GM12878 (cell line): ENCODE data around the gene NFKBIA. TPM values are rescaled to one million over a fixed set of nuclear protein-coding genes. Genes with fewer than 3 reads are reported as not detected.
A peak's percentile ranks its signal among the peaks of the same experiment; 100 is the strongest.

ENCODE experiments used
- BHLHE40 ChIP-seq, 2 experiments: fragments of 450-650 bp in 1 of 2; IDR thresholded peaks; 2 replicates each; pipeline ENCODE4 v1.6.1; 2011 to 2017; ENCODE audit warnings: low read depth in 2 of 2, borderline replicate concordance in 1 of 2, improper control_type of control experiment in 1 of 2, low read length in 1 of 2, mild to moderate bottlenecking in 1 of 2
- CBX5 ChIP-seq: sonication (generic); IDR thresholded peaks from 2 replicates; pipeline ENCODE4 v1.6.1; 2016; ENCODE audit warnings: low read depth, moderate library complexity, mild to moderate bottlenecking, inconsistent platforms
- CEBPB ChIP-seq, 2 experiments: fragments of 150-350 bp in 1 of 2; IDR thresholded peaks; 2 replicates each; pipeline ENCODE4 v1.6.1; 2012 to 2014; ENCODE audit warnings: low read depth in 2 of 2, low read length in 2 of 2, borderline replicate concordance in 1 of 2, inconsistent platforms in 1 of 2
- CHD2 ChIP-seq: IDR thresholded peaks from 2 replicates; pipeline ENCODE4 v1.6.1; 2011; ENCODE audit warnings: low read depth, low read length, improper control_type of control experiment, borderline replicate concordance
- EED ChIP-seq: sonication (generic); IDR thresholded peaks from 2 replicates; pipeline ENCODE4 v1.6.1; 2016; ENCODE audit warnings: antibody characterized with exemption, low read depth
- FOXK2 ChIP-seq: fragments of 450-650 bp; IDR thresholded peaks from 2 replicates; pipeline ENCODE4 v1.6.1; 2017; ENCODE audit warnings: mild to moderate bottlenecking, moderate library complexity
- IKZF2 ChIP-seq, 2 experiments: fragments of 450-650 bp; IDR thresholded peaks; 2 replicates each; pipeline ENCODE4 v1.6.1; 2017; ENCODE audit warnings: mild to moderate bottlenecking in 2 of 2, moderate library complexity in 2 of 2
- MTA3 ChIP-seq: IDR thresholded peaks from 2 replicates; pipeline ENCODE4 v1.6.1; 2012; ENCODE audit warnings: low read length, inconsistent platforms, borderline replicate concordance
- NBN ChIP-seq: fragments of 450-650 bp; IDR thresholded peaks from 2 replicates; pipeline ENCODE4 v1.6.1; 2016
- NFYA ChIP-seq: IDR thresholded peaks from 2 replicates; pipeline ENCODE4 v1.6.1; 2011; ENCODE audit warnings: low read depth, mild to moderate bottlenecking, low read length, improper control_type of control experiment, borderline replicate concordance
- NKRF ChIP-seq: fragments of 450-650 bp; conservative IDR thresholded peaks from 2 replicates; pipeline ENCODE4 v1.6.1; 2017; ENCODE audit warnings: mild to moderate bottlenecking, moderate library complexity
- NR2C2 ChIP-seq: IDR thresholded peaks from 2 replicates; pipeline ENCODE4 v1.6.1; 2011; ENCODE audit warnings: borderline replicate concordance, low read depth; ENCODE audit not compliant: control insufficient read depth, insufficient read length
- NRF1 ChIP-seq: conservative IDR thresholded peaks from 2 replicates; pipeline ENCODE4 v1.6.1; 2011; ENCODE audit warnings: mild to moderate bottlenecking, low read depth, low read length, improper control_type of control experiment
- RAD21 ChIP-seq: IDR thresholded peaks from 2 replicates; pipeline ENCODE4 v1.6.1; 2011; ENCODE audit warnings: mild to moderate bottlenecking, low read depth, low read length, moderate library complexity; ENCODE audit not compliant: insufficient read depth
- SMARCA5 ChIP-seq: fragments of 450-650 bp; IDR thresholded peaks from 2 replicates; pipeline ENCODE4 v1.6.1; 2017; ENCODE audit warnings: mild to moderate bottlenecking
- SREBF1 ChIP-seq: IDR thresholded peaks from 2 replicates; pipeline ENCODE4 v1.6.1; 2012; ENCODE audit warnings: mild to moderate bottlenecking, low read length
- STAT3 ChIP-seq: IDR thresholded peaks from 2 replicates; pipeline ENCODE4 v1.6.1; 2011; ENCODE audit warnings: low read depth, low read length, improper control_type of control experiment
- TAF1 ChIP-seq: IDR thresholded peaks from 2 replicates; pipeline ENCODE4 v1.6.1; 2011; ENCODE audit warnings: mild to moderate bottlenecking, low read depth, low read length, borderline replicate concordance
- TARDBP ChIP-seq: IDR thresholded peaks from 2 replicates; pipeline ENCODE4 v1.6.1; 2016; ENCODE audit warnings: borderline replicate concordance
- TBL1XR1 ChIP-seq: IDR thresholded peaks from 2 replicates; pipeline ENCODE4 v1.6.1; 2012; ENCODE audit warnings: low read depth, low read length, improper control_type of control experiment
- TCF12 ChIP-seq: IDR thresholded peaks from 2 replicates; pipeline ENCODE4 v1.6.1; 2011; ENCODE audit warnings: low read depth, mild to moderate bottlenecking, low read length
- ZNF622 ChIP-seq: fragments of 450-650 bp; IDR thresholded peaks from 2 replicates; pipeline ENCODE4 v1.6.1; 2017; ENCODE audit warnings: mild to moderate bottlenecking, inconsistent platforms
- polyA plus RNA-seq, 11 experiments: library from polyadenylated mRNA; depleted of rRNA in 4 of 11; unstranded in 6 of 11; stranded (reverse) in 5 of 11; fragments of >200 nt; fragmentation: Nextera tagmentation in 4 of 11; fragmentation: Illumina TruSeq in 1 of 11; extraction: Ambion mirVana in 4 of 11; extraction: Trizol in 1 of 11; gene quantifications; 1 replicate in 1 of 11; 2 replicates in 10 of 11; pipeline versions ENCODE4 v1.2.1 to v1.2.3, GENCODE V29; 2011 to 2016; ENCODE audit warnings: inconsistent platforms in 2 of 11, missing spikeins in 2 of 11, low read depth in 1 of 11
- total RNA-seq, 4 experiments: library from RNA; depleted of rRNA in 3 of 4; stranded (reverse); fragments of >200 nt in 3 of 4; fragmentation: Illumina TruSeq in 1 of 4; extraction: Trizol in 1 of 4; gene quantifications; 2 replicates each; pipeline versions ENCODE4 v1.2.1 to v1.2.3, GENCODE V29; 2013 to 2021
- TF ChIP-seq, protein P1 (sequence below): IDR thresholded peaks from 2 replicates; pipeline ENCODE4 v1.6.1; 2012; ENCODE audit warnings: low read depth, low read length, improper control_type of control experiment
- TF ChIP-seq, protein P2 (sequence below): IDR thresholded peaks from 2 replicates; pipeline ENCODE4 v1.6.1; 2012; ENCODE audit warnings: low read length, inconsistent platforms
- TF ChIP-seq, protein P3 (sequence below): fragments of 450-650 bp; IDR thresholded peaks from 2 replicates; pipeline ENCODE4 v1.6.1; 2017; ENCODE audit warnings: low read depth, mild to moderate bottlenecking, moderate library complexity
- TF ChIP-seq, protein P4 (sequence below): IDR thresholded peaks from 2 replicates; pipeline ENCODE4 v1.6.1; 2012; ENCODE audit warnings: low read depth, low read length, improper control_type of control experiment

NFKBIA gene
- total and polyA plus RNA-seq, 10 of the 15 experiments (the other 5 are each of a cell fraction or from before 2014, with no cell fraction given) = 123 to 419 (median 267) TPM

DNA sequence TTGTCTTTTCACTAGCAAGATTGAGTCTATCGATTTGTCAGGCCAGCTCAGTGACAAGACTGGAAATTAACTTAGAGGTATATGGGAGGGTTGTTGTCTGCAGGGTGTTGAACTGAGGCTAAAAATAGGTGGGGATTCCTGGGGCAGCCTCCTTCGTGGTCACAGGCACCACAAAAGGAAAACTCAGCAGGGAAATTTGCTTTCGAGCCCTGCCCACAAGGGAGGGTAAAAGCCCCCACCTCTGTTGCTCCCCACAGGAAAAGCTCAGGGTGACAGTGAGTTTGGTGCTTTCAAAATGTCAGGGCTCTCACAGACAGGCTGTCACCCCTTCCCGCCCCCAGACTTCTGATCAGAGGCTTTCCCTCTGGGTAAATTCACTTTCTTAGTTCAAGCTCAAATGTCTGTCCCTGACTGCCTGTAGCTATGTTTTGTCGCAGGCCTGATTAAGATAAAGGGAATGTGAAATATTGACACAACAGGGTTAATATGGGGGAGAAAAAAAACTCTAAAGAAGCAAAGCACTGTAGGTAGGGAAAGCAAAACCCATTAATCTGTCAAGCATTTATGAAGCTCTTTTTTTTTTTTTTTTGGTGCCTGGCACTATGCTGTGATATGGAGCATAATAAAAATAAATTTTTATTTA is 11.7 kb upstream of the NFKBIA start (continued):
- TF ChIP-seq CHD2 (peak; percentile 71; the same call in 1 of the 2 replicates), TBL1XR1 (peak; percentile 99), TARDBP (no peak), ZNF622 (no peak), TAF1 (0 out of 2 replicates have a peak, but pooled peaks have one; percentile 9), IKZF2 (IDR thresholded peaks at IDR 0.05) (peak; percentile 88 to 96), FOXK2 (no peak), CBX5 (0 out of 2 replicates have a peak, but pooled peaks have one; percentile 35), NR2C2 (no peak), EED (peak; percentile 97), RAD21 (no peak), SMARCA5 (no peak), TCF12 (0 out of 2 replicates have a peak, but pooled peaks have one; percentile 19), BHLHE40 (IDR thresholded peaks at IDR 0.05; ENCODE audit: borderline replicate concordance in 1 of 2, low read depth in 2 of 2, low read length in 1 of 2) (peak; percentile 52 to 65), NKRF (0 out of 2 replicates have a peak, but pooled peaks have one; percentile 29), CEBPB (IDR thresholded peaks at IDR 0.05; ENCODE audit: borderline replicate concordance in 1 of 2, low read depth in 2 of 2, low read length in 2 of 2) (no peak), SREBF1 (no peak), NFYA (no peak), MTA3 (peak; percentile 63), STAT3 (0 out of 2 replicates have a peak, but pooled peaks have one; percentile 78), NBN (peak; percentile 53; the same call in 1 of the 2 replicates), NRF1 (no peak)
- TF ChIP-seq, protein P1, sequence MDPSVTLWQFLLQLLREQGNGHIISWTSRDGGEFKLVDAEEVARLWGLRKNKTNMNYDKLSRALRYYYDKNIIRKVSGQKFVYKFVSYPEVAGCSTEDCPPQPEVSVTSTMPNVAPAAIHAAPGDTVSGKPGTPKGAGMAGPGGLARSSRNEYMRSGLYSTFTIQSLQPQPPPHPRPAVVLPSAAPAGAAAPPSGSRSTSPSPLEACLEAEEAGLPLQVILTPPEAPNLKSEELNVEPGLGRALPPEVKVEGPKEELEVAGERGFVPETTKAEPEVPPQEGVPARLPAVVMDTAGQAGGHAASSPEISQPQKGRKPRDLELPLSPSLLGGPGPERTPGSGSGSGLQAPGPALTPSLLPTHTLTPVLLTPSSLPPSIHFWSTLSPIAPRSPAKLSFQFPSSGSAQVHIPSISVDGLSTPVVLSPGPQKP = no peak
- TF ChIP-seq, protein P2, sequence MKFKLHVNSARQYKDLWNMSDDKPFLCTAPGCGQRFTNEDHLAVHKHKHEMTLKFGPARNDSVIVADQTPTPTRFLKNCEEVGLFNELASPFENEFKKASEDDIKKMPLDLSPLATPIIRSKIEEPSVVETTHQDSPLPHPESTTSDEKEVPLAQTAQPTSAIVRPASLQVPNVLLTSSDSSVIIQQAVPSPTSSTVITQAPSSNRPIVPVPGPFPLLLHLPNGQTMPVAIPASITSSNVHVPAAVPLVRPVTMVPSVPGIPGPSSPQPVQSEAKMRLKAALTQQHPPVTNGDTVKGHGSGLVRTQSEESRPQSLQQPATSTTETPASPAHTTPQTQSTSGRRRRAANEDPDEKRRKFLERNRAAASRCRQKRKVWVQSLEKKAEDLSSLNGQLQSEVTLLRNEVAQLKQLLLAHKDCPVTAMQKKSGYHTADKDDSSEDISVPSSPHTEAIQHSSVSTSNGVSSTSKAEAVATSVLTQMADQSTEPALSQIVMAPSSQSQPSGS = peak; percentile 57
- TF ChIP-seq, protein P3, sequence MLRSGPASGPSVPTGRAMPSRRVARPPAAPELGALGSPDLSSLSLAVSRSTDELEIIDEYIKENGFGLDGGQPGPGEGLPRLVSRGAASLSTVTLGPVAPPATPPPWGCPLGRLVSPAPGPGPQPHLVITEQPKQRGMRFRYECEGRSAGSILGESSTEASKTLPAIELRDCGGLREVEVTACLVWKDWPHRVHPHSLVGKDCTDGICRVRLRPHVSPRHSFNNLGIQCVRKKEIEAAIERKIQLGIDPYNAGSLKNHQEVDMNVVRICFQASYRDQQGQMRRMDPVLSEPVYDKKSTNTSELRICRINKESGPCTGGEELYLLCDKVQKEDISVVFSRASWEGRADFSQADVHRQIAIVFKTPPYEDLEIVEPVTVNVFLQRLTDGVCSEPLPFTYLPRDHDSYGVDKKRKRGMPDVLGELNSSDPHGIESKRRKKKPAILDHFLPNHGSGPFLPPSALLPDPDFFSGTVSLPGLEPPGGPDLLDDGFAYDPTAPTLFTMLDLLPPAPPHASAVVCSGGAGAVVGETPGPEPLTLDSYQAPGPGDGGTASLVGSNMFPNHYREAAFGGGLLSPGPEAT = peak; percentile 92
- TF ChIP-seq, protein P4, sequence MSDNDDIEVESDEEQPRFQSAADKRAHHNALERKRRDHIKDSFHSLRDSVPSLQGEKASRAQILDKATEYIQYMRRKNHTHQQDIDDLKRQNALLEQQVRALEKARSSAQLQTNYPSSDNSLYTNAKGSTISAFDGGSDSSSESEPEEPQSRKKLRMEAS = no peak
